Stimulated activated naive CD8-positive, alpha-beta T cell treated with anti-CD3 and anti-CD28 coated beads, Interleukin-15, Interleukin-2, amounts not matched to agents 100 ng/mL and 50 ng/mL, for 24 hours (primary cell): ENCODE results near the gene TMEM207.

Experiments
- H3K27ac Mint-ChIP-seq: one replicate; pipeline ENCODE4 v1.8.0; 2021; ENCODE audit warnings: mild to moderate bottlenecking, mixed read lengths
- H3K27me3 Mint-ChIP-seq: one replicate; pipeline ENCODE4 v1.8.0; 2021; ENCODE audit warnings: mixed read lengths
- H3K36me3 Mint-ChIP-seq: one replicate; pipeline ENCODE4 v1.8.0; 2021; ENCODE audit warnings: low read depth, mixed read lengths
- H3K4me1 Mint-ChIP-seq: one replicate; pipeline ENCODE4 v1.8.0; 2021; ENCODE audit warnings: low read depth, mixed read lengths
- H3K4me3 Mint-ChIP-seq: one replicate; pipeline ENCODE4 v1.8.0; 2021; ENCODE audit warnings: mild to moderate bottlenecking, mixed read lengths
- H3K9me3 Mint-ChIP-seq: one replicate; pipeline ENCODE4 v1.8.0; 2021; ENCODE audit warnings: mixed read lengths

TMEM207 gene

DNA sequence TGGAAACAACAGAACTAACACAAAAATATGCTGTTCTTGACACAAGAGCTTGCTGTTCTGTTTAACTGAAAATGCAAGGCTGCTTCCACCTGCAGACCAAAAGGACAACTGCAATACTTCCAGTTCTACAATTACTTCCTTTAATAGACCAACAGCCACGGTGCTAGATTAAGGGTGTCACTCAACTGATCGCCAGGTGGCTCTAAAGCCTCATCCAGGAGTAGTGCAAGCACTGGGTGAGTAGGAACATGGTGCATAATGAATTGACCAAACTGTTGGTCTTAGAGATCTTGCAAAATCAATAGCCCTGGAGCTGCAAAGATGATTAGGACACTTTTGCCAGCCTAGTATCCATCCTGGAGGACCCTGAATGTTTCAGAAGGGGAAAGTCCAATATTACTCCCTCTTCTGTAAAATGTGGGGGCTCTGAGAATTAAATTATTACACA is 65.4 kb downstream of the TMEM207 start:
- Mint-ChIP-seq H3K36me3 (no peaks in the 10 kb centered on the region), H3K27me3 (peaks cover 3% of the 10 kb centered on the region), H3K9me3 (no peaks in the 10 kb centered on the region), H3K4me1 (peaks cover 12% of the 10 kb centered on the region), H3K27ac (no peak overlapping the region), H3K4me3 (no peak overlapping the region)

DNA sequence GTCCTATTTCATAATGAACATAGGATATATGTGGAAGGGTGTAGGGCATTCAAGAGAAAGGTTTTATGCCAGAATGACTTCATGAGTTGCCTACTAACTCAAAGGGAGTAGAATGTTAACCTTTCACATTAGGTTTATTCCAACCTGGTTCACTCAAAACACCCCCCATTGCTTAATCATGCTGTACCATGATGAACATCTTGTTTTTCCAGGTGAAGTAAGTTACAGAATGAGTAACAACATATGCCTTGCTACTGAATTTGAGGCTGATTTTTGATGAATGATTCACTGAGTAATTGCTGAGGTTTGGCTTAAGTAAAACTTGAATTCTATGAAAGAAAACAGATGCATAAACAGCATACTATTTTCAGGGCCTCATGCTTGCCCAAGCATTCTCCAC is 67.6 kb downstream of the TMEM207 start:
- Mint-ChIP-seq H3K4me3 (no peak overlapping the region), H3K36me3 (no peaks in the 10 kb centered on the region), H3K4me1 (peaks cover 12% of the 10 kb centered on the region), H3K27me3 (peaks cover 3% of the 10 kb centered on the region), H3K9me3 (no peaks in the 10 kb centered on the region), H3K27ac (no peak overlapping the region)

GRCh38 chr3:190381441-190381840 is 68.3 kb downstream of the TMEM207 start:
- H3K27me3 Mint-ChIP-seq: peaks cover 10% of the 10 kb centered on the region
- peaks cover 12% of the 10 kb centered on the region for H3K4me1 Mint-ChIP-seq
- no peak overlapping the region for H3K4me3 Mint-ChIP-seq
- H3K36me3 Mint-ChIP-seq: no peaks in the 10 kb centered on the region
- H3K27ac Mint-ChIP-seq: no peak overlapping the region
- H3K9me3 Mint-ChIP-seq: no peaks in the 10 kb centered on the region

DNA sequence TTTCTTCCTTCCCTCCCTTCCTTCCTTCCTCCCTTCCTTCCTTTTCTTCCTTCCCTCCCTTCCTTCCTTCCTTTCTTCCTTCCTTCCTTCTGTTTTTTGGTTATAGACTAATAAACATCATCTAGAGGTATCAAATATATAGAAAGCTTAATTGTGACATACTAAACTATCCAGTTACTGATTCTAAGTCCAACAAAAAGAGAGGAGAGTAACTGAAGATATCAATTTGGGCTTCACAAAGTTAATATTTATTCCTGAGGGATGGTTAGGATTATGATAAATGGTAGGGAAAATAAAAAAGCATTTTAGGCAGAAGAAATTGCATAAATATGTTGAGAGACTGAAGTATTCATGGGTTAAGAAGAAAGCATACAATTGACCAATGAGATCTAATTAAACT is 69.5 kb downstream of the TMEM207 start:
- no peak overlapping the region for H3K4me3 Mint-ChIP-seq

More for the DNA sequence above, 69.5 kb downstream of the TMEM207 start:
- Mint-ChIP-seq H3K9me3 (no peaks in the 10 kb centered on the region), H3K36me3 (no peaks in the 10 kb centered on the region), H3K27me3 (peaks cover 20% of the 10 kb centered on the region), H3K4me1 (peaks cover 12% of the 10 kb centered on the region), H3K27ac (no peak overlapping the region)
